ENCODE measurements around the gene OR11H12.
"Not testable (repeated sequence)": the region's sequence is repeated elsewhere in the genome, so short reads cannot be mapped to it uniquely, and the experiment has no call there.

OR11H12 gene, protein sequence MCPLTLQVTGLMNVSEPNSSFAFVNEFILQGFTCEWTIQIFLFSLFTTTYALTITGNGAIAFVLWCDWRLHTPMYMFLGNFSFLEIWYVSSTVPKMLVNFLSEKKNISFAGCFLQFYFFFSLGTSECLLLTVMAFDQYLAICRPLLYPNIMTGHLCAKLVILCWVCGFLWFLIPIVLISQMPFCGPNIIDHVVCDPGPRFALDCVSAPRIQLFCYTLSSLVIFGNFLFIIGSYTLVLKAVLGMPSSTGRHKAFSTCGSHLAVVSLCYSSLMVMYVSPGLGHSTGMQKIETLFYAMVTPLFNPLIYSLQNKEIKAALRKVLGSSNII

DNA sequence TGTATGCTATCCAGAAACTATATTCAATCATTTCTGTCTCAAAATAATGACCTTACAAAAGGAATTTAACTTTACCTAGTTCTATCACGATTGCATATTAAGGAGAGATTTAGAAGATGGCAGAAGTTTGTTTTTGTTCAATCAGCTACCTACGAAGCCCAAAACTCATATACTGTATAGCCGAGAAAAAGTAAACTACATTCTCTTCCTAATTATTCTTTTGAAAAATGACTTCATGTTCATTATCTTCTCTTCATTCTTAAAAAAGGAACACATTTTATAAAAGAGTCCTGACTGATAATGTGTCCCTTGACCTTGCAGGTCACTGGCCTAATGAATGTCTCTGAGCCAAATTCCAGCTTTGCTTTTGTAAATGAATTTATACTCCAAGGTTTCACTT lies at the start of gene OR11H12:
TSS of gene OR11H12 (plus strand) at position 301 of the 400 bp plus-strand sequence. CDS start at position 301, 0 bp downstream.
- DNase-seq, result not testable (repeated sequence)

GRCh38 chr14:18582908-18583307 lies 18.0 kb upstream of the OR11H12 start:
- not testable (repeated sequence) for DNase-seq

DNA sequence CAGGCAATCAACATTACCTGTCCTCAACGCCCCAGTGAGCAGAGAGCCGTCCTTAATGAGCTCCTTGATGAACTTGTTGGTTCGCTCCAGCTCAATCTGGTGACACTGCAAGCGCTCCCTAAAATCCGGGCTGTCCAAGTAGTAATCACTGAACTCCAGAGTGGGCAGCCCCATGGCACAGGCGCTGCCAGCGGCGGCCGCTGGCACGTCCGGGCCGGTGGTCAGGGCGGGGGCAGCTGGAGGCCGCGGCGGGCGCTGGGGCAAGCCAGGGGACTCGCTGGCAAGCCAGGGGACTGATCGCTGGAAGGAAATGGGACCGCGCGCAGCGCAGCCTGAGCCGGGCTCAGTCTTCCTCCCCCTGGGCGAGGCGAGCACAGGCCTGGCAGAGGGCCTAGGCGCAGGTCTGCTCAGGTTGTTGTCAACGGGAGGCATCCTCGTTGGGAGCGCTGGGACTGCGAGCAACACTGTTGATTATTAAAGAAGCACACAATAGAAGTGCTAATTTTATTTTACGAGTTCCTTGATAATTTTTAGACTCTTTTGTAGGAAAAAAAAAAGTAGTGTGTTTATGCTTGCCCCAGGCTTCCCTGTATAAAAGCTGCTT lies 25.8 kb downstream of the OR11H12 start:
- DNase-seq, result not testable (repeated sequence)

DNA sequence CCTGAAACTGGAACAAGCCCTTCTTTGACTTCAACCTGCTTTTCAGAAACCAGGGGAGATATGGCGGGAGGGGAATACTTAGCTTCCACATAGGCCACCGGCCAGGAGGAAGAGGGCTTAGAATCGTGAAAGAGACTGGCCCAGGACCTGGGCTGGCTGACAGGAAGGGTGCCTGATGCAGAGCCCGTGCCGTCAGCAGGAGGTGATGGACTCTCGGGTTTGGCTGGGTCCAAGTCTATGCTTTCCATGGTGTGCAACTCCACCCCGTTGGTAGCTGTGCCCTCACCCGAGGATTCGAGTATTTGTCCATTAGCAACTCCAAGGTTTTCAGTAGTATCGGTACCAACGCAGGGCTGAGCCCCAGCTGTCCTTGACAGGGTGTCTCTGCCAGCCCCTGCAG lies 35.1 kb downstream of the OR11H12 start:
- not testable (repeated sequence) for DNase-seq

DNA sequence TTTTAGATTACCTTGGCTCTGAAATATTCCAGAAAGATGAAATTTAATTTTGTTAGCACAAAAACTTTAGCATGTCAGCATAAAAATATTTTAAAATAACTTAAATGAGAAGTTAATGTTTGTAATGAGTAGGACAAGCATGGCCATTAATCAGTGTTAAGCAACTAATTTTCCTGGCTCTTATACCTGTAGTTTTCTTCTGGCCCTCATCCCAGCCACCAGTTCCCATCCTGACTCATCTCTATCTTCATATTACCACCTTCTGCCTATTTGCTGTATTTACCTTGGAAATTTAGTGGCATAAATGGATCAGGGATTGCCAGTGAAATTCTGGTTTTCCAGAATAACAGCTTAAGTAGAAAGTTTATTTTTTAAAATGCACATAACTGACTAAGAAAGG lies 37.1 kb downstream of the OR11H12 start:
- not testable (repeated sequence) for DNase-seq

DNA sequence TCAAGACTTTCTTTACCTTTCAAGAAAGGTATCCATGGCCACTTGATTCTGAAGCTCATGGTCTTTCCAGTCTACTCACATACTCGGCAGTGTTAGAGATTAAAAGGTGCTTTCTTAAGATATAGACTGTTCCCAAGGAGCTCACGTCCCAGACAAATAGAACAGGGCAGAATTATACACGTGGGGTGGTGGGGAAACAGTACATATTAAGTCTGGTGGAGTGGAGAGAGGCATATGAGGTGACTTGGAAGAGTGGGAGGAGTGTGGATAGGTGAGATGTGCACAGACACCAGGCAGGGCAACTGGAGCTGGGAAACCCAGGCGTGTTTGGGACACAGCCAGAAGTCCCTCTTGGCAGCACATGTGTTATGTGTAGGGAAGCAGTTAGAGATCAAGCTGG lies 37.9 kb downstream of the OR11H12 start:
- DNase-seq, result not testable (repeated sequence)

GRCh38 chr14:18646075-18646730 lies 45.3 kb downstream of the OR11H12 start:
- DNase-seq, result not testable (repeated sequence)
